ENCODE data around the gene NKD2. TPM values are rescaled to one million over a fixed set of nuclear protein-coding genes. Genes with fewer than 3 reads are reported as not detected.

NKD2 gene
- total RNA-seq, 1 experiment from 2014 or later: 0.57 TPM

- Histone ChIP-seq H3K4me3 (no peak overlapping the region), H3K4me2 (no peak overlapping the region), H3K4me1 (replicated peaks; ENCODE audit: insufficient read depth) (no peaks in the 10 kb centered on the region), H3K27me3 (ENCODE audit: insufficient read depth, low read depth) (peaks cover 80% of the 10 kb centered on the region), H3K36me3 (ENCODE audit: low read depth) (no peaks in the 10 kb centered on the region), H2AFZ (no peak overlapping the region), H3K27ac (no peak overlapping the region), H3F3A (ENCODE audit: insufficient read depth, low read depth) (no peaks in the 10 kb centered on the region), H3K9me2 (ENCODE audit: insufficient read depth) (no peaks in the 10 kb centered on the region), H3K9me3 (ENCODE audit: insufficient read depth, low read depth) (no peaks in the 10 kb centered on the region), H4K20me1 (ENCODE audit: insufficient read depth) (peaks cover 6% of the 10 kb centered on the region; the same call in 1 of the 2 replicates), H3K79me2 (ENCODE audit: low read depth) (no peaks in the 10 kb centered on the region)
- intact Hi-C loops (cut with micrococcal nuclease; ENCODE audit: unreplicated experiment): no loop called here
- DNase-seq: no peak
- no TSS peak for BruUV-seq (replicated peaks)
- ChIA-PET CTCF (no interaction called here), POLR2A (ENCODE audit: unreplicated experiment) (no interaction called here)
- no peak for TF ChIP-seq EZH2 (IDR thresholded peaks at IDR 0.05; ENCODE audit: low read depth)
- TF ChIP-seq CTCF (conservative IDR thresholded peaks at IDR 0.05): no peak
These were observed 24.6 kb downstream of the NKD2 start for GRCh38 chr5:1033178-1033577.

DNA sequence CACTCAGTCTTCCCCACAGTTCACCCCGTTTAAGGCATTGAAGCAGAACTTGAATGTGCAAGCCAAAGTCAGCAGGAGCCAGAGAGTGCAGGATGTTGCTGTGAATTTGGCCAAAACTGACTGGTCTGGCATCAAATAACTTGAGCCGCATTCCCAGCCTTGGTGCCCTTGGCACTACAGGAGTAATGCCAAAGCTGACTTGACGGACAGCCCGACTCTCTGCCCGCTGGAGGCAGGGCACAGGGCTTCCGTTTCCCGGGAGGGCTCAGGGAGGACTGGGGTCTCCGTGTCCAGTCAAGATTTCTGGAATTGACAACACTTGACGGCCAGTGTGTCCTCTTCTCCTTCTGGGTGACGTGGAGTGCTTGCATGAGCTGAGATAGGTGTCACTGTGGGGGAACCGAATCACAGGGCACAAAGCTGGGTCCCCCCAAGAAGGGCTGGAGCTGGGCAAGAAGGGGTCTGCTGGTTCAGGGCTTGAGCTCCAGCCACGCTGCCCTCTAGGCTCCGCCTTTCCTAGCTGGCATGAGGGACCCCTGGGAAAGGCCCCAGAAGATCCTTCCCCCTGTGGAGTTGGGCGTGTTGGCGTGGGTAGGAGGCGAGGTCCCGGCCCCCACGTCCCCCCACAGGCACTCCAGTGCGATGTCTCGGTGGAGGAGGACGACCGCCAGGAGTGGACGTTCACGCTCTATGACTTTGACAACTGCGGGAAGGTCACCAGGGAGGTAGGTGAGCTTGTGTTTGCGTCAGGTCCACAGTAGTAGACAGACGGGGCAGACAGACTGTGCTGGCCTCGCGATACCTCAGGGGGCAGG, 25.2 kb downstream of the NKD2 start:
- no peak overlapping the region for H3K4me3 ChIP-seq
- no peaks in the 10 kb centered on the region for H3K79me2 ChIP-seq (ENCODE audit: low read depth)
- no peak overlapping the region for H2AFZ ChIP-seq
- no peaks in the 10 kb centered on the region for H3K36me3 ChIP-seq (ENCODE audit: low read depth)
- H3F3A ChIP-seq (ENCODE audit: insufficient read depth, low read depth): no peaks in the 10 kb centered on the region
- ChIA-PET CTCF (no interaction called here), POLR2A (ENCODE audit: unreplicated experiment) (no interaction called here)
- H3K27me3 ChIP-seq (ENCODE audit: insufficient read depth, low read depth): peaks cover 80% of the 10 kb centered on the region
- intact Hi-C loops (cut with micrococcal nuclease; ENCODE audit: unreplicated experiment): no loop called here
- BruUV-seq (replicated peaks): no TSS peak
- no peak overlapping the region for H3K27ac ChIP-seq
- TF ChIP-seq EZH2 (IDR thresholded peaks at IDR 0.05; ENCODE audit: low read depth): no peak; the same call in 1 of the 2 replicates
- no peak for TF ChIP-seq CTCF (conservative IDR thresholded peaks at IDR 0.05)
- no peaks in the 10 kb centered on the region for H3K4me1 ChIP-seq (replicated peaks; ENCODE audit: insufficient read depth)
- DNase-seq: no peak
- peaks cover 6% of the 10 kb centered on the region; the same call in 1 of the 2 replicates for H4K20me1 ChIP-seq (ENCODE audit: insufficient read depth)
- no peak overlapping the region for H3K4me2 ChIP-seq
- no peaks in the 10 kb centered on the region for H3K9me3 ChIP-seq (ENCODE audit: insufficient read depth, low read depth)
- H3K9me2 ChIP-seq (ENCODE audit: insufficient read depth): no peaks in the 10 kb centered on the region

- BruUV-seq (replicated peaks): no TSS peak
- Histone ChIP-seq H3K27me3 (ENCODE audit: insufficient read depth, low read depth) (peaks cover 79% of the 10 kb centered on the region), H3K79me2 (ENCODE audit: low read depth) (no peaks in the 10 kb centered on the region), H3K9me2 (ENCODE audit: insufficient read depth) (no peaks in the 10 kb centered on the region), H3K36me3 (ENCODE audit: low read depth) (no peaks in the 10 kb centered on the region), H3K4me3 (no peak overlapping the region), H3K9me3 (ENCODE audit: insufficient read depth, low read depth) (no peaks in the 10 kb centered on the region), H3K4me1 (replicated peaks; ENCODE audit: insufficient read depth) (no peaks in the 10 kb centered on the region), H3F3A (ENCODE audit: insufficient read depth, low read depth) (no peaks in the 10 kb centered on the region), H4K20me1 (ENCODE audit: insufficient read depth) (peaks cover 6% of the 10 kb centered on the region; the same call in 1 of the 2 replicates), H3K27ac (no peak overlapping the region), H3K4me2 (no peak overlapping the region), H2AFZ (no peak overlapping the region)
- no peak for DNase-seq
- POLR2A ChIA-PET (ENCODE audit: unreplicated experiment): no interaction called here
- CTCF ChIA-PET: no interaction called here
- TF ChIP-seq CTCF (conservative IDR thresholded peaks at IDR 0.05): no peak
- TF ChIP-seq EZH2 (IDR thresholded peaks at IDR 0.05; ENCODE audit: low read depth): no peak
- intact Hi-C loops (cut with micrococcal nuclease; ENCODE audit: unreplicated experiment): no loop called here
These were observed 25.9 kb downstream of the NKD2 start for GRCh38 chr5:1034421-1034905.
